HepG2 (cell line): Measurements from ENCODE around the gene NFS1. TPM values are rescaled to one million over a fixed set of nuclear protein-coding genes. Genes with fewer than 3 reads are reported as not detected.
A peak's percentile ranks its signal among the peaks of the same experiment; 100 is the strongest.

Experiments
- AHR ChIP-seq: IDR thresholded peaks from 2 replicates; pipeline ENCODE4 v1.6.1; 2018; ENCODE audit warnings: missing genetic modification reagents, missing compliant biosample characterization
- CBX5 ChIP-seq: sonication (generic); formaldehyde crosslinking; IDR thresholded peaks from 2 replicates; pipeline ENCODE4 v1.4.0; 2020; ENCODE audit warnings: missing genetic modification reagents, borderline replicate concordance
- CERS6 ChIP-seq: sonication (generic); formaldehyde crosslinking; IDR thresholded peaks from 2 replicates; pipeline ENCODE4 v1.5.0; 2020; ENCODE audit warnings: missing genetic modification reagents
- GATA4 ChIP-seq: sonication (generic); IDR thresholded peaks from 2 replicates; pipeline ENCODE4 v1.6.1; 2016; ENCODE audit warnings: antibody characterized with exemption, low read depth, borderline replicate concordance
- MED8 ChIP-seq: sonication (generic); formaldehyde crosslinking; IDR thresholded peaks from 2 replicates; pipeline ENCODE4 v1.8.1; 2023; ENCODE audit warnings: mild to moderate bottlenecking, missing genetic modification reagents; ENCODE audit not compliant: insufficient replicate concordance
- MIXL1 ChIP-seq: IDR thresholded peaks from 2 replicates; pipeline ENCODE4 v1.6.1; 2016
- NPAS2 ChIP-seq: sonication (generic); formaldehyde crosslinking; IDR thresholded peaks from 2 replicates; pipeline ENCODE4 v1.8.0; 2022; ENCODE audit warnings: mild to moderate bottlenecking, missing genetic modification reagents, borderline replicate concordance
- SIN3B ChIP-seq: fragments of 150-350 bp; IDR thresholded peaks from 2 replicates; pipeline ENCODE4 v1.6.1; 2014; ENCODE audit warnings: low read length
- U2AF1 ChIP-seq: fragments of 200-400 bp; formaldehyde crosslinking; optimal IDR thresholded peaks from 2 replicates; pipeline ENCODE3; 2017; ENCODE audit warnings: mild to moderate bottlenecking, low read depth, low read length
- UBTF ChIP-seq: sonication (generic); formaldehyde crosslinking; IDR thresholded peaks from 2 replicates; pipeline ENCODE4 v1.4.0; 2020; ENCODE audit warnings: mild to moderate bottlenecking, missing genetic modification reagents
- ZNF232 ChIP-seq: sonication (generic); formaldehyde crosslinking; IDR thresholded peaks from 2 replicates; pipeline ENCODE4 v1.4.0; 2020; ENCODE audit warnings: missing genetic modification reagents, borderline replicate concordance
- ZNF318 ChIP-seq: sonication (generic); formaldehyde crosslinking; IDR thresholded peaks from 2 replicates; pipeline ENCODE4 v1.4.0; 2020; ENCODE audit warnings: mild to moderate bottlenecking, missing genetic modification reagents
- ZNF329 ChIP-seq: sonication (generic); formaldehyde crosslinking; IDR thresholded peaks from 2 replicates; pipeline ENCODE4 v1.9.0; 2021; ENCODE audit warnings: low read depth, mild to moderate bottlenecking, missing genetic modification reagents
- ZNF446 ChIP-seq: sonication (generic); formaldehyde crosslinking; IDR thresholded peaks from 2 replicates; pipeline ENCODE4 v1.5.0; 2020; ENCODE audit warnings: mild to moderate bottlenecking, missing genetic modification reagents
- ZNF580 ChIP-seq: IDR thresholded peaks from 2 replicates; pipeline ENCODE4 v1.6.1; 2016; ENCODE audit warnings: low read depth, borderline replicate concordance
- ZNF746 ChIP-seq: sonication (generic); formaldehyde crosslinking; IDR thresholded peaks from 2 replicates; pipeline ENCODE4 v1.8.0; 2022; ENCODE audit warnings: mild to moderate bottlenecking, missing genetic modification reagents
- polyA plus RNA-seq, 8 experiments: library from polyadenylated mRNA; depleted of rRNA in 3 of 8; stranded (reverse) in 7 of 8; unstranded in 1 of 8; fragments of >200 nt; fragmentation: Illumina TruSeq in 4 of 8; extraction: Trizol in 4 of 8; gene quantifications; 2 replicates each; pipeline versions ENCODE4 v1.2.1 to v1.2.3, GENCODE V29; 2011 to 2016; ENCODE audit warnings: low read depth in 4 of 8, missing spikeins in 1 of 8, mixed read lengths in 1 of 8; ENCODE audit not compliant: insufficient read depth in 1 of 8
- total RNA-seq, 5 experiments: library from RNA; depleted of rRNA; stranded (reverse); fragments of >200 nt; fragmentation: Illumina TruSeq; extraction: Trizol; gene quantifications; 2 replicates each; pipeline ENCODE4 v1.2.3, GENCODE V29; 2016; ENCODE audit warnings: low read depth in 1 of 5

Gene NFS1
- total and polyA plus RNA-seq, 2 of the 13 experiments (the other 11 are each of a cell fraction or from before 2014, with no cell fraction given) = 65.9 to 88.1 TPM

- TF ChIP-seq ZNF746 (CRISPR knock-in tag) (no peak), MIXL1 (CRISPR knock-in tag) (peak; percentile 1; the same call in 1 of the 2 replicates), ZNF446 (CRISPR knock-in tag) (no peak), NPAS2 (CRISPR knock-in tag) (no peak), AHR (CRISPR knock-in tag) (no peak), ZNF318 (CRISPR knock-in tag) (no peak), GATA4 (no peak), U2AF1 (no peak), ZNF232 (CRISPR knock-in tag) (no peak), MED8 (CRISPR knock-in tag) (no peak), CBX5 (0 out of 2 replicates have a peak, but pooled peaks have one; percentile 47), CERS6 (CRISPR knock-in tag) (no peak), UBTF (peak; percentile 38; the same call in 1 of the 2 replicates), ZNF580 (CRISPR knock-in tag) (no peak; the same call in 1 of the 2 replicates), SIN3B (no peak), ZNF329 (CRISPR knock-in tag) (no peak)
These were observed 3.9 kb downstream of the NFS1 start (continued) for GRCh38 chr20:35695245-35695749.
